ENCODE data around the gene ATP2A3. TPM values are rescaled to one million over a fixed set of nuclear protein-coding genes. Genes with fewer than 3 reads are reported as not detected.

The ATP2A3 gene
- total RNA-seq, 1 donor from 2014 or later: 313 TPM

DNA sequence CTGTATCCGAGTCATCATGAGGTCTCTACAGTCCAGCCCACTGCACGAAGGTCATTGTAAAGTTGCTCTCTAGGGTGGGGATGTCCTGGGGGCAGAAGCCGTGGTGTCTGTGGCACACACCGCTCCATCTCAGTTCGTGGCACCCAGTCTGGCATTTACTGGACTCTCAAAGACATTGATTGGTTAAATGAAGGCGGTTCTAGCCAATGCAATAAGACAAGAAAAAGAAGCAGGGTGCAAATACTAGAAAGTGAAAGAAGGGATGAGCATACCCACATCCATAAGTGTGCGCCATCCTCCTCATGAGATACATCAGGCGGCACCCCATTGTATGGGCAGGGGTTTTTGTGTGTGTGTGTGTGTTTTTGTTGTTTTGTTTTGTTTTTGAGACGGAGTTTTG is 10.7 kb upstream of the ATP2A3 start:
- intact Hi-C loops (cut with micrococcal nuclease): no loop called here

DNA sequence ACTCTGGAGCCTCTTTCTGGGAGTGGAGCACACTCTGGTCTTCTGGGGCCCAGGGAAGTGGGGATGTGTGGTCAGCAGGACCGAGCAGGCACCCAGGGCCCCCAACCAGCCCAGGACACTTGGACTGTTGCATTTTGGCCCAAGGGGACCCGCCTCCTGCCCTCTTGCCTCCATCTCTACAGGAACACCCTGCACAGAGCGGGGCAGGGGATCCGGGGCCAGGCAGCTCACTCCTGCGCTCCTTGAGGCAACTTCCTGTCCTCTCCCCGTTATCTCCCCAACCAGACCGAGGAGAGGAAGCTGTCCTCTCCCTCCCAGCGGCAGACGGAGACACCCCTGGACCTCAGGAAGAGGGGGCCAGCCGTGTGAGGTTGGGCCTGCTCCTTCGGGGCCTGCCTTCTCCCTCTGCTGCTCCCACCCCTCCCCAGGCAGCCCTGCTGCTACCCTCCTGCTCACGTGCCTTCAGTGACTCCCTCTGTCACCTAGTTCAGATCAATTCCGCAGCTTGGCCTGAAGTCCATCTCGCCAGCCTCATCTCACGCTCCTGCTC is 10.0 kb upstream of the ATP2A3 start:
- intact Hi-C loops (cut with micrococcal nuclease): no loop called here

DNA sequence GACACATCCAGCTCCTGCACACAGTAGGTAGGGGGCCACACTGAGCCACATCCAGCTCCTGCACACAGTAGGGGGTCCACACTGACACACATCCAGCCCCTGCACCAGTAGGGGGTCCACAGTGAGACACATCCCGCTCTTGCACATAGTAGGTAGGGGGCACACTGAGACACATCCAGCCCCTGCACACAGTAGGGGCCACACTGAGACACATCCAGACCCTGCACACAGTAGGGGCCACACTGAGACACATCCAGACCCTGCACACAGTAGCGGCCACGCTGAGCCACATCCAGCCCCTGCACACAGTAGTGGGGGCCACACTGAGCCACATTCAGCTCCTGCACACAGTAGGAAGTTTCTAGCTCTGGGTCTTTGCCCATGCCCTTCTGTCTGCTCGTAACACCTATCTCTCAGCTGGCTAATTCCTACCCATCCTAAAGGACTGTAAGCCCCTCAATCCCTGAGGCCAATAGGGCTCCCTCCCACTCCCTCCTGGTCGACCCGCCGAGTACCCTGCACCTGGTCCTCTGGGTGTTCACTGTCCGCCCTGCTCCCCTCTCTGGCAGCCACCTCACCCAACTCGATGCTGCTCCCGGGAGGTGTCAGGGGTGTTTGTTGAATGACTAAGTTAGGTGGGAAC is 9.4 kb upstream of the ATP2A3 start:
- intact Hi-C loops (cut with micrococcal nuclease): no loop called here

DNA sequence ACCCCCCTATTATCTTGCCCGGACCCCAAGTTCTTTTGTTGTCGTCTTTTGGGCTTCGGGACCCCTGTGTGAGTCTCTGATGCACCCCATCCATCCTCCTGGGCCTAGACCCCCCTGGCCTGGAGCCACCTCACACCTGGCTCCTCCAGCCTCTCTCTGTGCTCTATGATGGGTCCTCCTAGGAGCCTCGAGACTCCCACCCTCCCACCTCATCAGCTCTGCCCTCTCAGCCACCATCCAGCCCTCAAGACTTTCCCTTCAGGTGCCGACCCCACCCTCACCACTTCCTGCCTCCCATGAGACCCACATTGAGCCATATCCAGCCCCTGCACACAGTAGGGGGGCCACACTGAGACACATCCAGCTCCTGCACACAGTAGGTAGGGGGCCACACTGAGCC is 8.7 kb upstream of the ATP2A3 start:
- intact Hi-C loops (cut with micrococcal nuclease): no loop called here

DNA sequence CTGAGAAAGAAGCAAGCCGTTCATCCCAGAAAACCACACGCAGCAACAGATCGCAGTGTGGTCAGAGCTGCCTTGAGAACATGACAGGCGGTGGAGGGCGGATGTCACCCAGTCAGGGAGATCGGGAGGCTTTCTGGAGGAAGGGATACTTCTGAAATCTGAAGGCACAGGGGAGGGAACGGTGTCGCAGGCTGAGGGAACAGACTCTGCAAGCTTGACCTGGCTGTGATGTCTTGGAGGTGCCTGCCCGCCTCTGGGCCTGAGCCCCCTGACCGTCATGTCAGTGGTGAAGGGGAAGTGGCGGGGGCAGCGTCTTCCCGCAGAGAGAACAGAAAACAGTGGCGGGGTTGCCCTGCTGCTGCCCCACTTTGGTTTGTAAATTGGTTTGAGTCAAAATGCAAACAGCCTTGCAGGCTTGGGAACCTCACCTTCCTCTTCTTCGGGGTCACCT is 8.1 kb upstream of the ATP2A3 start:
- intact Hi-C loops (cut with micrococcal nuclease): no loop called here

DNA sequence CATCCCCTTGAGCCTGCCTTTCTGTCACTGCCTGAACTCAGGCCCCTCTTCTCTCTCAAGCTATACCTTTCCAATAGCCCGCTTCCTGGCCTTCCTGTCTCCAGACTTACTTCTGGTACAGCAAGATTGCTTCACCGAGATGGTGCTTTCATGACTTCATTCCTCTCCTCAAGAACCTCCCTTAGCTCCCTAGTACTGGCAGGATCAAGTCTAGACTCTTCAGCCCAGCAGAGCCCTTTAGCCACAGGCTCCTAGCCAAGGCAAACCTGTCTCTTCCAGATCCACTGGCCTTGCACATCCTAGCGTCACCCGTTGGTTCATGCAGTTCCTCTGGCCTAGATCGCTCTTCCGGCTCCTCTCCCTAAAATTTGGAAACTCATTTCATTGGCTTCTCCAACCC is 6.4 kb upstream of the ATP2A3 start:
- intact Hi-C loops (cut with micrococcal nuclease): no loop called here

DNA sequence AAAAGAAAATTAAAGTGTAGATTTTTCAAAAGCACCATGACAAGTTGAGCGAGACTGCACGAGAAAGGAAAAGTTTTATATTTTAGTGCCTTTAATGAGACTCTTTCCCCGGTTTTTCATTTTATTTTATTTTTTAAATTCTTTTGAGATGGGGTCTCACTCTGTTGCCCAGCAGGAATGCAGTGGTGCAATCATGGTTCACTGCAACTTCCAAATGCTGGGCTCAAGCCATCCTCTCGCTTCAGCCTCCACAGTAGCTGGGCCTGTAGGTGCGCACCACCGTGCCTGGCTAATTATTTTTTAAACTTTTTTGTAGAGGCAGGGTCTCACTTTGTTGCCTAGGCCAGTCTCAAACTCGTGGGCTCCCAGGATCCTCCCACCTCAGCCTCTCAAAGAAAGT is 5.7 kb upstream of the ATP2A3 start:
- intact Hi-C loops (cut with micrococcal nuclease): no loop called here

DNA sequence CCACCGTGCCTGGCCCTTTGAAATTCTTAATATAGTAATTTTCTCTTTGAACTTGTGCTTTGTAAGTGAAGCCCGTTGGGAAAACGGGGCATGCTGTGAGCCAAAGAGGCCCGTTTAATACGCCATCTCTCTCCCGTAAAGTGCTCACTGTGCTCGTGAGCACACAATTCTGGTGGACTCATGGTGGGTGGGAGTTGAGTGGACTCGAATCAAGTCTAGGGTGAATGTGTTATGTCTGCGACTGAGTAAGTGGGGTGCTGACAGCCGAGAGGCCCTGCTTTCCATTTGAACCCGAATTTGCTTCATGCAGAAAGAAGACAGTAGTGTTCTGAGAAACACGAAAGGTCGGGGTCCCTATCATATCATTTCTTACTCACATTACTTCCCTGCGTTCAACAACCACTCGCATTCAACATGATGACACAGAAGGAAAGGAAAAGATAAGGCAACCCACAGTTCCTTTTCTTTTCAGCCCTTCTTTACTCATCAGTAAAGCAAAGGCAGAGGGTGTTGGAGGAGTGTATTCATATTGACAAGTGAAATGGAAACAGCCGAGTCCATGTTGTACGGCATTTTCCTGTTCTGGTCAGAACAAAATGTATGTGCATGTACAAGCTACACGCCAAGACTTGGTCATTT is 4.8 kb upstream of the ATP2A3 start:
- intact Hi-C loops (cut with micrococcal nuclease): no loop called here

DNA sequence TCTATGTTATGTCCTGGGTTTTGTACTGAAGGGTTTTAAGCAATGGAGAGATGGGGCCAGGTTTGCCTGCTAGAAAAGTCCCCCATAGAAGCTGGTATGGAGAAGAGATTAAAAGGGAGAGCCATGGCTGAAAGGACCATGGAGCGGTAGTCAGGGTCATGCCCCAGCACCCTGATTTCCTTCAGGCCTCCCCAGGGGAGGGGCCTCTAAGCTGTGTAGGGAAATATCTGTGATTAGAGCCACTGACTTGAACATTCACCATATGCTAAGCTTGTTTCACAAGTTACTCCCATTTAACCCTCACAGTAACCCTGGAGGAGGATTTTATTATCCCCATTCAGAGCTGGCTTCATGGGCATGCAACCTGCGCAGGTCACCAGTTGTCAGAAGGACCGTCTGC is 3.8 kb upstream of the ATP2A3 start:
- intact Hi-C loops (cut with micrococcal nuclease): no loop called here

DNA sequence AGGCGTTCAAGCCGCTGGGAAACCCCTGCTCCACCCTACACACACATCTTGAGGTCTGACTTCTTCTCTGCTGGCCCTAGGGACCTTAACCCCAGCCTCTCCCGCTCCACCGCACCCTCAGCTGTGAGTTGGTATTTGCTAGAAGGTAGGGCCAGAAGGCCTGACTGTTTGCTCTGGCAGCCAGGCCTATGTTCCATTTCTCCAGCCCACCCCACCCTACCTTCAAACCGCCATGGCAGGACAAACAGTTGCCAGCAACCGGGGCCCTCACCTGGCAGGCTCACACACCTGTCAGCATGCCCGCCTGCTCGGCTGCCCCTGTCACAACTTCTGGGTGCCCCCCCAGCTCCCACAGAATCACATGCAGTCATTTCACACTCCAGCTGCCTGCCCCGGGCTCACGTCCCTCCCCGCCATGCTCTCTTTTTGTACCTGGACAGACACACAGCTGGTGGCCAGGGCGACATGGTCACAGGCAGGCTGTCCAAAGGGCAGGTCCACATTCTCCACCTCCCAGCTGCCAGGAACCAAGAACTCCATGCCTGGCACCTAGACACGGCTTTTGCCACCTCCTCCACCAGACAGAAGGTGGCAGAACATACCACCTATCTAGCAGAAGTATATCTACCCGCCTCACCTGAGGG is 2.6 kb upstream of the ATP2A3 start:
- intact Hi-C loops (cut with micrococcal nuclease): no loop called here

DNA sequence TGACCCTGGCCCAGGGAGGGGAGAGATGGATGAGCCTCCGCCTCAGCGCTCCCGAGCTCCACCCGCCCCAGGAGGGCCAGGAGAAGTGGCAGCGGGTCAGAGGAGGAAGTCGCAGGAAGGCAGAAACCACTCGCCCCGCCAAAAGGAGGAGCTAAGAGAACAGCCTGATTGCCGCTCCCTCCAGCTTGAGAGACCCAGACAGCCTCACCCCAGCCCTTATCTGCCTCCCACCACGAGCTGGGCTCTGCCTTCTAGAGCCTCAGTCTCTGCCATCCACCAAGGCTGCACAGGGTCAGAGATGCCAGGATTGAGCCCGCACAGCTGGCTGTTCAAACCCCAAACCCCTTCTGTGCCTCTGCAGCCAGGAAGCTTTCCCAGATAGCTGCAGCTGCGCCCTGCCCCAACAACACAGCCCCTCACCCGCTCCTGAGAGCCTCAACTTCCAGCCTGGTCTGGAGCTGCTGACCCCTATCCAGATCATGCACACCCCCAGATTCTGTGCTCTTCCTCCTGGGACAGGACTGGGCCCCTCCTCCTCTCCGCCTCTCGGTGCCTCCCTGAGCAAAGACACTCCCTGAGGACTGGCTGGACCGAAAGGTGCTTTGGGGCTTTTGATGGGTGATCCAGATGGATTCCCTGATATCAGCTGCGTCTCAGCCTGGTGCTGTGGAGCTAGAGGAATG is 1.0 kb upstream of the ATP2A3 start:
- intact Hi-C loops (cut with micrococcal nuclease): loop anchor here (1.0 to 2.0 kb wide), 2 partner anchors 39 to 178 kb away; partner anchors contain the start of genes CYB5D2 and ZZEF1

DNA sequence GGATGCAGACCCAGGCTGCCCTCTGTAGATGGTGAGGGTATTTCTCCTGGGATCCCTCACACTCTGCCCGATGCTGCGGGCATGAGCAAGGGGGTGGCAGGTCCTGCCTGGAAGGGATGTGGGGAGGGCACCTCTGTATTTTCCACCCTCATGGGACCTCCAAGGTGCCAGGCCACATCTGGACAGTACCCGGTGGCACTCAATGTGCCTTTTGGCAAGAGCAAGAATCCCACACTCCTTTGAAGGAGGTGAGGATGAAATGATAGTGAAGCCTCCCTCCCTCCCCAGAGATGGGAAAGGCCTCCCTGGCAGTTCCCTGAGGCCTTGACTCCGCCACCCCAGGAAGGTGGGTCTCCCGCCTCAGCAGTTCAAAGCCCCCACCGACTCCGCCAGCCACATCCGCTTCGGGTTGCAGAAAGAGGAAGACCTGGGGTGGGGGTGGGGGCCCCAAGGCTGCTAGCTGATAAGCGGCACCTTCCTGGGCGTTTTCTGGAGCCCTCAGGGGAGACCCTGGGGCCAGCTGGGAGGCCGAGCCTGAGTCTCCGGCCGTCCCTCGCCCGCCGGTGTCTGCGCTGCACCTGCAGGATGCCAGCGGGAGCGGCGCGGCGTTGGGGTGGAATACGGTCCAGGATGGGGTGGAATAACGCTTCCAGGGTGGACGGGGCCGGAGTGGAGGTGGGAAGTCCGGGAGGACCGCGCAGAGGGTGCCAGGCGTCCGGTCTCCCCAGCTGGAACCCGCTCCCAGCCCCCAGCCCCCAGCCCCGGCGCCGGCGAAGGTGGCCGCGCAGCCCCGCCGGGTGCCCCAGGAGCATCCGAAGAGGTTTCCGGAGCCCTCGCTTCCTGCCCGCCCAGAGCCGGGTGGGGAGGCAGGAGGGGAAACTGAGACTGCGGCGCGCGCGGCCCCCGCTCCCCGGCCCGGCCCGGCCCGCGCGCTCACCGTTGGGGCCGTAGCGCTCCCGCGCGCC is 718 bp downstream of the ATP2A3 start:
- intact Hi-C loops (cut with micrococcal nuclease): loop anchor here (1.0 to 5.0 kb wide), 3 partner anchors 46 to 179 kb away; partner anchors contain the start of genes CYB5D2, NCBP3, P2RX1 and ZZEF1

DNA sequence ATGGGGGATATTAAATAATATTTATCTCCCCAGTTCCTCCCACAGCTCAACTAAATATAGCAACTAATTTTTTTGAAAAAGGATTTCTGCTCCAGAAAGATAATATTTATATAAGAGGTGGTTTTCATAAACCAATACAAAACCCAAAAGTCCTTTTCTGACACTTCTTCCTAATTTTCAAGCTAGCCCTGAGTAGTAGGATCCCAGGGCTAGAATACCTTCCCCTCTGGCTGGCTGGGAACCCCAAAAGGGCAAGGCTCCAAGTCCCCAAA is 1.3 kb downstream of the ATP2A3 start:
- intact Hi-C loops (cut with micrococcal nuclease): loop anchor here (5.0 kb wide), 1 partner anchor 46 kb away; the partner anchor contains the start of gene P2RX1

DNA sequence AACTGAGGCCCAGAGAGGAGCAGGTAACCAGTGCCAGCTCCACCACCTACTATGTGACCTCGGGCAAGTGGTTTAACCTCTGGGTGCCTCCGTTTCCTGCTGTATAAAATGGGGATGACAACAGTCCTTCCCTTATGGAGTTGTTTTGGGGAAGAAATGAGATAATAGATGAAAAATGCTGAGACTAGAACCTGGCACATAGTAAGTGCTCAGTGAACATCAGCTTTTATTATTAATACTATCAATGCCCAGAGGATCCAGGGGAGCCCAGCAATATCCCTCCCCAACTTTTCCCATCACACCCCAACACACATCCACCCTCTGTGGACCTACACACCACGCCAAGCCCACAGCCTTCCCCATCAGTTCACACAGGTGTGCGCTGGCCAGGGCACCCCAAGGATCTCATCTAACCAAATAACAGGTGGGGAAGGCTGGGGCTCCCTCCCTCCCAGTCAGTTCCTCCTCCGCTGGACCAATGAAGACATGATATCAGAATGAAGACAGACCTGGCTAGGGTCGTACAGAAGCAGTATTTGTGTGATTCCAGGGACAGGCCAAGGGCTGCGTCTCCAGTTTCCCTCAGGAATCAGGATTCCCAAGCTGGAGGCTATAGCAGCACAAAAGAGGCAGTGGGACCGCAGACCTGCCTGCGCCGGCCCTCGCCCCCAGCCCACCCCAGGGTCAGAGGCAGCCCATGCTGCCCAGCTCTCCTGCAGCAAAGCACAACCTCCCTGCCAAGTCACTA is 1.8 kb downstream of the ATP2A3 start:
- intact Hi-C loops (cut with micrococcal nuclease): loop anchor here (5.0 kb wide), 1 partner anchor 45 kb away; the partner anchor contains the start of gene P2RX1

DNA sequence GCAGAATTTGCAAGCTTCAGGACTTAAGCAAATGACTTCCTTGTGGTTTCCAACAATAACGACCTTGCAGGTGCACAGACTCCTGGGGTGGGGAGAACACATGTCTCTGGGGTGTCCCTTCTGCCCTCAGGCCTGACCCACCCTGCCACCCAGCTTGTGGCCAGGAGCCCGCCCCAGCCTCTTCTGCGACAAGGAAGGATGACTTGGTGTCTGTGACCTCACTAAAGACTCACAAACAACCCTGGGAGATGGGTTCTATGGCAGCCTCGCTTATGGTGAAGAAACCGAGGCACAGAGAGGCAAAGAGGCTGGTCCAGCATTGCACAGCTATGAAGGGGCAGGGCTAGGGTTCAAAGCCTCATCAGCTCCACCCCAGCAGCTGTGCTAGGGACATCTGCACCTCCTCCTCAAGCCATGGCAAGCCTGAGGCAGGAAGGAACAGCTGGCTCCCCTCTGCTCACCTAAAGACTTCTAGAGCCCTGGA is 2.6 kb downstream of the ATP2A3 start:
- intact Hi-C loops (cut with micrococcal nuclease): loop anchor here (5.0 kb wide), 1 partner anchor 44 kb away; the partner anchor contains the start of gene P2RX1

DNA sequence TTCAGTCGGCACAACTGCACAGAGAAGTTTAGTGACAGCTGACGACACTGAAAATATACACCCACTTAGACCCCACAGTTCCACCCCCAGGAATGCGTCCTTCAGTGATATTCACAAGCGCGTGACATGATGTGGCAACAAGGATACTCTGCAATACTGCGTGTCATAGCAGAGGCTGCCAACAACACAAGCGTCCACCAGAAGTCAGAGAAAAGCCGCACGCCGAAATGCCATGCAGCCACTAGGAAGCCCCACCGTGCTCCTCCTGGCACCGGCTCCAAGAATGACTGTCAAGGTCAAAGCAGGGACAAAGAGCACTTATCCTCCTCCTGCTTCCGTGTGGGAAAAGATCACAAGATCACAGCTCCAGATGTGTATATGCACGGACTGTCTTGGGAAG is 3.5 kb downstream of the ATP2A3 start:
- intact Hi-C loops (cut with micrococcal nuclease): loop anchor here (5.0 kb wide), 1 partner anchor 43 kb away; the partner anchor contains the start of gene P2RX1

DNA sequence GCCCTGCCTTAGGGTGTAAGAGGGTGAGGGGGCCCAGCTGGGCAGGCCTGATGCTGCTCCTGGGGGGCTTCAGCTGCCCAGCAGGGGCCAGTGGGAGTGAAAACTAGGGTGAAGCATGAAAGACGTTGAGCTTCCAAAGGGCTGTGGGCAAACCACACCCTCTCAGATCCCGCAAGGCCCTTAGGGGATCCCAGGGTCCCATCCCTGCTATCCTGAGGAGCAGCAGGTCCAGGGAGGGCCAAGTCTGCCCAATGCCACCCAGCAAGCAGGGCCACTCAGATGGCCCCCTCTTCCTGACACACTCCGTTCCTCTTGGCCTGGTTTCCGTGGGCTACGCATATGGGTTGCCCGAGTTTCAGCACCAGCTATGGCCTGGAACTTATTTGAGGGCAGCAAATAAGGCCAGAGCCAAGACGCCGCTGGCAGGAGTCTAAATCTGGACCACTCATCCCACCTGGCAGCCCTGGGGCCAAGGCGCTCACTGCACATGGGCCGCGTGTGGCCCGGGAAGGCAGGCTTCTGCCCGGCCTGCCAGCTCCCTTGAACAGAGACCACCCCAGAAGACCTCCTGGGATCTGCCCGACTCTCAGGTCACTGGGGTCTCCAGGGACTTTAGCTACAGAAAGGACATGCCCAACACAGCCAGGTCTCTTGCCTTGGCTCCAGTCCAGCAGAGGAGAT is 4.2 kb downstream of the ATP2A3 start:
- intact Hi-C loops (cut with micrococcal nuclease): loop anchor here (5.0 kb wide), 1 partner anchor 43 kb away; the partner anchor contains the start of gene P2RX1

DNA sequence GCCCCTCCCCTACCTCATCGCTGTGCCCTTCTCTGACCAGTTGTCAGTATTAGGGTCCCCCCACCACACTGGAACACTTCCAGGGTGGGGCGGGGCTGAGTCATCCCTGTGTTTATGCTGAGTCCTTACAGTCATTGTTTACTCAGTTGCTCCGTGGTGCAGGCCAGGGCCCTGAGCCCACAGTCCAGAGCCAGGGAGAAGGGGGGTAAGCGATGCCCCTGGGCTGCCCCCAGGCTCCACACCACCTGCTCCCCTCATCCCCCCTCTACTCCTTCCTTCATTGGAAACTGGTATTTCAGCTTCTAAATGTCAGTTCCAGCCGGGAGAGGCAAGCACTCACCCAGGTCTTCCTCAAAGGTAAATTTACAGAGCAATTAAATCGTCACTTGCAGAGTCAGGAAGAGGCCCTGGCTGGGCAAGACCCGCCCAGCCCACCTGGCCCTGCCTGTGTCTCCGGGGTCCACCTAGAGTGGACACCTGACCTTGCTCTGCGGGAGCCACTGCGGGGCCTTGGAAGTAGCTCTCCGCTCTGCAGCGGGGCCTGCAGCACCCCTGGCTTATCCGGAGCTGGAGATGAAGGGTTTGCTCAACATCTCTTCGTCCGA is 4.8 kb downstream of the ATP2A3 start:
- intact Hi-C loops (cut with micrococcal nuclease): no loop called here
